Measurements from ENCODE around the gene ABCD1.

DNA sequence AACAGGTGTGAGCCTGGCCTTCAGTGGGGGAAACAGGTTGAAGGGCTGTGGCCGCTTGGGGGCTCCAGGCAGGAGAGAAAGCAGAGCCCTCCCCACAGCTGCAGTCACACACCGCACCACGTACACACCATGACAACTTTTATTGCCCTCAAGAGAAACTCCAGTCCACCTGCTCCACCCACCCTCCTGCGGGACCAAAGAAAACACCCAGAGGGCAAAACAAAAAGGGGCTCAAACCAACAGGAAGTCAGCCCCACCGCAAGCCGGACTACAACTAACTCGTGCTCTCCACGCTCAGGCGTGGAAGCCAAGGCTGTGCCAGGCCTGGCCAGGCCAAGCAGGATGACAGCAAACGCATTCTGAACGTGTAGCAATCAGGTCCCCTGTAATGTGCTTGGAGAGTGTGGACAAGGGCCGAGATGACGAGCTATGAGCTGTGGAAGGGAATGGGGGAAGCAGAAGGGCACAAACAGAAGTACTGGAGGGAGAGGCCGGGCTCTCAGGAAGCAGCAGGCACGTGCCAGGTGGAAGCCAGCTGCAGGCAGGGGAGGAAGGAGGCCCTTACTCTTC, 24.2 kb upstream of the ABCD1 start:
- TF ChIP-seq, protein P1, sequence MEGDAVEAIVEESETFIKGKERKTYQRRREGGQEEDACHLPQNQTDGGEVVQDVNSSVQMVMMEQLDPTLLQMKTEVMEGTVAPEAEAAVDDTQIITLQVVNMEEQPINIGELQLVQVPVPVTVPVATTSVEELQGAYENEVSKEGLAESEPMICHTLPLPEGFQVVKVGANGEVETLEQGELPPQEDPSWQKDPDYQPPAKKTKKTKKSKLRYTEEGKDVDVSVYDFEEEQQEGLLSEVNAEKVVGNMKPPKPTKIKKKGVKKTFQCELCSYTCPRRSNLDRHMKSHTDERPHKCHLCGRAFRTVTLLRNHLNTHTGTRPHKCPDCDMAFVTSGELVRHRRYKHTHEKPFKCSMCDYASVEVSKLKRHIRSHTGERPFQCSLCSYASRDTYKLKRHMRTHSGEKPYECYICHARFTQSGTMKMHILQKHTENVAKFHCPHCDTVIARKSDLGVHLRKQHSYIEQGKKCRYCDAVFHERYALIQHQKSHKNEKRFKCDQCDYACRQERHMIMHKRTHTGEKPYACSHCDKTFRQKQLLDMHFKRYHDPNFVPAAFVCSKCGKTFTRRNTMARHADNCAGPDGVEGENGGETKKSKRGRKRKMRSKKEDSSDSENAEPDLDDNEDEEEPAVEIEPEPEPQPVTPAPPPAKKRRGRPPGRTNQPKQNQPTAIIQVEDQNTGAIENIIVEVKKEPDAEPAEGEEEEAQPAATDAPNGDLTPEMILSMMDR (IDR thresholded peaks at IDR 0.05 in 4 of 5, conservative IDR thresholded peaks at IDR 0.05 in 1 of 5), result no peak
- TF ChIP-seq POLR2A (IDR thresholded peaks at IDR 0.05), result no peak
